Stimulated activated naive B cell treated with anti-CD40 and anti-IgM and Interleukin-4, amounts not matched to agents 10 μg/mL and 1 μg/mL and 100 μg/mL, for 72 hours (primary cell): ENCODE results near the gene ADAM19.

Source experiments
- ATAC-seq, 2 donors: fragments of 150-1000 bp; cut with Tn5 transposase; replicated peaks; 2 replicates each; pipeline ENCODE4 v1.10.0; 2021; ENCODE audit warnings: moderate library complexity in 1 of 2
- DNase-seq: peaks from one replicate; pipeline ENCODE4 v3.0.0; 2021
- H3K27ac Mint-ChIP-seq: one replicate; pipeline ENCODE4 v1.8.0; 2022; ENCODE audit warnings: mild to moderate bottlenecking, mixed read lengths
- H3K27me3 Mint-ChIP-seq, 2 donors: one replicate each; pipeline ENCODE4 v1.8.0; 2022; ENCODE audit warnings: mixed read lengths in 2 of 2
- H3K36me3 Mint-ChIP-seq, 2 donors: one replicate each; pipeline ENCODE4 v1.8.0; 2022; ENCODE audit warnings: mixed read lengths in 2 of 2, mild to moderate bottlenecking in 1 of 2
- H3K4me1 Mint-ChIP-seq, 2 donors: one replicate each; pipeline ENCODE4 v1.8.0; 2022; ENCODE audit warnings: mixed read lengths in 2 of 2, mild to moderate bottlenecking in 1 of 2
- H3K4me3 Mint-ChIP-seq, 2 donors: one replicate each; pipeline ENCODE4 v1.8.0; 2022; ENCODE audit warnings: mild to moderate bottlenecking in 2 of 2, mixed read lengths in 2 of 2, moderate library complexity in 1 of 2
- H3K9me3 Mint-ChIP-seq, 2 donors: one replicate each; pipeline ENCODE4 v1.8.0; 2022; ENCODE audit warnings: mixed read lengths in 2 of 2, mild to moderate bottlenecking in 1 of 2

Gene ADAM19

DNA sequence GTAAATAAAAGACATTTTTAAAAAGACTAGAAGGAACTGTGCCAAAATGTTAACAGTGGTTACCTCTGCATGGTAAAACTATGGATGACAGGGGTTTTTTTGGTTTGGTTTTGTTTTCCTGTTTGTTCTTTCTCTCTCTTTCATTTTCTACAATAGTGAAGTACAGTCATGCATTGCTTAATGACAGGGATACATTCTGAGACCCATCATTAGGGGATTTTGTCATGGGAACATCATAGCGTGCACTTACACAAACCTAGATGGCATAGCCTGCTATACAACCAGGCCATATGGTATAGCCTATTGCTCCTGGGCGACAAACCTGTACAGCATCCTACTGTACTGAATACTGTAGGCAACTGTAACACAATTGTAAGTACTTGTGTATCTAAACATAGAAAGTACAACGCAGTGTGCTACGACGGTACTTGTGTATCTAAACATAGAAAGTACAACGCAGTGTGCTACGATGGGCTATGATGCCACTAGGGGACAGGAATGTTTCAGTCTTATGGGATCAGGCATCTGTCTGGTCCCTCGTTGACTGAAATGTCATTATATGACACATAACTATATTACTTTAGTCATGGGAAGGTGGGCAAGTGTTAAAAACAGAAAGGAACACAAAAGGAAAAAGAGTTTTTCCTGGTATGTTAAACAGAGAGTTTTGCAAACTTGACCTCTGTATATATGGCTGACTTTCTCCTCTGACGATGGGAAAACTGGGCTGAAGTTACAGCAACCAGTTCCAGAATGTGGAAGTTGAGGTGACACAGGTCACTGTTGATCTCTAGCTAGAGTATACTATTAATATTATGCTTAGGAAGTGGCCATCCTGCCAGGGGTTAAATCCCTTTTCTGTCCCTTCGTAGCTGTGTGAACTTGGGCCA lies 7.4 kb upstream of the ADAM19 start:
- ATAC-seq (peak; percentile 69 to 88), DNase-seq (no peak)
- H3K4me1 Mint-ChIP-seq: peaks cover 43 to 60% of the 10 kb centered on the region in 2 donors
- peaks cover 4% of the 10 kb centered on the region in 2 donors for H3K9me3 Mint-ChIP-seq
- H3K27me3 Mint-ChIP-seq: no peaks in the 10 kb centered on the region
- H3K36me3 Mint-ChIP-seq: peaks cover 2 to 3% of the 10 kb centered on the region in 2 donors
- H3K27ac Mint-ChIP-seq: peak overlapping the region; percentile 75
- H3K4me3 Mint-ChIP-seq: no peak overlapping the region

DNA sequence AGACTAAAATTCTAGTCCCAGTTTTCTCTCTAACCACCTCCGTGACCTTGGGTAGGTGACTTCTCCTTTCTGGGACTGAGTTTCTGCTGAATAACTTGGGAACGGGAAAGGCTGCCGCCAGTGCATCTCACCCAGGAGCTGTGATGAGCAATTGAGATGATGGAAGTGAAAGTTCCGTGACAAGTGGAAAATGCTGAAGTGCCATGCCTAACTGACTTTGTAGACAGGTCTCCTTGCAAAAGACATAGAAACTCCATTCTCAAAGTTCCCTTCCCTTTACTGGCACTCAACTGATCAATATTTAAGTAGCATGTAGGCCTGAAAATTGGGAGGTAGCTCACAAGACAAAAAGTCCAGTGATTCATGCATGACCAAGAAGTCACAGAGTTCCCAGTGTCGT lies 6.3 kb upstream of the ADAM19 start:
- ATAC-seq: peak; percentile 51 to 59
- peak overlapping the region; percentile 92 for H3K27ac Mint-ChIP-seq
- H3K9me3 Mint-ChIP-seq: peaks cover 4% of the 10 kb centered on the region in 2 donors
- DNase-seq: no peak
- H3K27me3 Mint-ChIP-seq: no peaks in the 10 kb centered on the region
- H3K4me1 Mint-ChIP-seq: peaks cover 45 to 65% of the 10 kb centered on the region in 2 donors
- peak overlapping the region; percentile 20 to 42 for H3K4me3 Mint-ChIP-seq
- H3K36me3 Mint-ChIP-seq: peaks cover 2 to 3% of the 10 kb centered on the region in 2 donors

DNA sequence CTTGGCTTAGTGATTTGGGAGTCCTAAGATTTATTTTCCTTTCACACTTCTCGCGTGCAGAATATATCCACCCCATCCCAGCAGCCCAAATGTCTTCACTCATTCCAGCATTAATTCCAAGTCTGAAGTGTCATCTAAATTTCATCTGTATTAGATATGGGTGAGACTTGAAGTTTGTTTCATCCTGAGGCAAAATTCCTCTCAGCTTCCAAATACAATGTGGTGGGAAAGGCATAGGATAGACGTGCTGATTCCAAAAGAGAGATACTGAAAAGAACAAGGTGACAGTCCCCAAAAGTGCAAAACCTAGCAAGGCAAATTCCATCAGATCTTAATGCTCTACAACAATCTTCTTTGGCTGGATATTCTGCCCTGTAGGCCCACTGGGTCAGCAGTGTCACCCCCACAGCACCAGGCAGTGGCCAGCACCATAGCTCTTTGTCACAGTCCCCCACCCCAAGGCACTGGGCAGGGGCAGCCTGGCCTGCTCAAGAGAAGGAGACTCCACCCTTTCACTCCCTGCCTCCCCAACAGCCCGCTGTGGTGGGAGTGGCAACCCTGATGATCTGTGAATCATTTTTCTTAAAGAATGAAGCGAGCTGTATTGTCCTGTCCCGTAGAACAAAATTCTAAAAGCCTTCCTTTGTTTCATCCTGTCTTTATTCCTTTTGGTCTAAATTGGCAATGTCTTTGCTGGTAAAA lies 2.7 kb upstream of the ADAM19 start:
- Mint-ChIP-seq H3K36me3 (no peaks in the 10 kb centered on the region), H3K27me3 (no peaks in the 10 kb centered on the region), H3K9me3 (no peaks in the 10 kb centered on the region), H3K4me3 (no peak overlapping the region), H3K27ac (no peak overlapping the region), H3K4me1 (peaks cover 55 to 82% of the 10 kb centered on the region in 2 donors)
- no peak for ATAC-seq
- no peak for DNase-seq

DNA sequence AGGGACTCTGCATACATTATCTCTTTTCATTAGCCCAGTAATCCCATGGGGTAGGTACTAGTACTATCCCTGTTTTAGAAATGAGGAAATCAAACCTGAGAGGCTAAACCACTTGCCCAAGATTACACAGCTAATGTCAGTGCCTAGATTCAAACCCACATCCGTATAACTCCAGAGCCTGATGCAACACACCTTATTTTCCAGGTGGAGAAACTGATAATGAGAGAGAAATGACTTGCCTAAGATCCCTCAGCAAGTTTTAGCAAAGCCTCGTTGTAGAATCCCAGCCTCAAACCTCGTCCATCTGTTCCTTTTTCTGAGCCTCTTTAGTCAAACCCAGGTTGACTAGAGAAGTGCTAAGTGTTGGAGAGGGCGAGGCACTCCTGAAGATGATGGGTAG lies 1.1 kb upstream of the ADAM19 start:
- ATAC-seq (peak in 1 of 2 donors; percentile 21), DNase-seq (no peak)
- Mint-ChIP-seq H3K27ac (no peak overlapping the region), H3K4me3 (no peak overlapping the region), H3K9me3 (no peaks in the 10 kb centered on the region), H3K27me3 (no peaks in the 10 kb centered on the region), H3K4me1 (peaks cover 47 to 81% of the 10 kb centered on the region in 2 donors), H3K36me3 (no peaks in the 10 kb centered on the region)

DNA sequence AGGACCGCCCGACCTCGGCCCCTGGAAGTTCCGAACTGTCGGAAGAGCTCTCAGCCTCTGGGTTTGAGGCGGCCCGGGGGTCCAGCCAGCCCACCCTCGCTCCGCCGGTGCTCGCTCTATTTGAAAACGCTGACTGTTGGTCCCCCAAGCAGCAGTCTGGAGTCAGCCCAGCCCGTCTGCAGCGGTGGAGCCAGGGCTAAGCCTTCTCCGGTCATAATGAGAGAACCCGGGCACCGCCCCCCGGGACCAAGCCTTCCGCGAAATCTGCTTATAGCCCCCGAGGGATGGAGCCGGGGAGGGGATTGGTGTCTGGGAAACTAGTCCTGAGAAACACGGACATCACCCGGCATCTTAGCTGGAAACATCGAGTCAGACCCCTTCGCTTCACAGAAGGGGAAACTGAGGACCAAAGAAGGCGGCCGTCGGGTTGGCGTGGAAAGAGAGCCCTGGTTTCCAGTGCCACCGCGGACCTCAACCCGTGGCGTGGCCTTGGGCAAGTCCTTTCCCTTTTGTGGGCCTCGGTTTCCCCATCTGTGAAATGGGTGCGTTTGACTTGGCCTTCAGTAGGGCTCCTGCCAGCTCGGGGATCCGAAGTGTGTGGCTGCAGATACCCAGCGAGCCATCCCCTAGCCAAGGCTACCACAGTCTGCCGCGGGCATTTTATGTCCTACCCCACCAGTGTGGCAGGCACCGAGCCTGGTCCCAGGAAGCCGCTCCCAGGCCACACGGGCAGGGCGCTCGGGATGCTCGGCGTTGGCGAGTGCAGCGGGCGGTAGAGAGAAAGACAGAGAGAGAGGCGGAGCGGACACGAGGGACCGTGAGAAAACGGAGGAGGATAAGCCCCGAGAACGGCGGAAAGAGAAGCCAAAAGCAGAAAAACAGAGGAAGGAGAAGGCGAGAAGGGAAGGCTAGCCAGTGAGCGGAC lies 857 bp downstream of the ADAM19 start:
- Mint-ChIP-seq H3K27me3 (no peaks in the 10 kb centered on the region), H3K4me1 (peaks cover 50 to 80% of the 10 kb centered on the region in 2 donors), H3K9me3 (no peaks in the 10 kb centered on the region), H3K4me3 (peak overlapping the region; percentile 93 to 94), H3K27ac (peak overlapping the region; percentile 92), H3K36me3 (peaks cover 3 to 4% of the 10 kb centered on the region in 2 donors)
- DNase-seq: no peak
- peak; percentile 2 to 3 for ATAC-seq

DNA sequence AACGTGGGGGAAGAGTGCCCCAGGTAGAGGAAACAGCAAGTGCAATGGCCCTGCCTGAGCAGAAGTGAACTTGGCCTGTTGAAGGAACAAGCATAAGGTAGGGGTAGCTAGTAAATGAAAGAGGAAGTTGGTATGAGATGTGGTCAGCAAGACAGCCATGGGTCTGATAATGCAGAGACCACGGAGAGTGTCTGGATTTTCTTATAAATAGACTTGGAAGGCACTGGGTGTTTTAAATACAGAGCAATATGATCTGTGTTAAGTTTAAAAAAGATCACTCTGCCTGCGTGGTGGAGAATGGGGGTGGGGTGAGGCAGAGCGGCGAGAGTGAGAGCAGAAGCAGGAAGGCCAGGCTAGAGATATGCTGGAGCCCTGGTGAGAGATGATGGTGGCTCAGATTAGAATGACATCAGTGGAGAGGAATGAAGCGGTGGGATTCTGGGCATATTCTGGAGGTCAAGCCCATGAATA lies 4.2 kb downstream of the ADAM19 start:
- Mint-ChIP-seq H3K4me3 (peak overlapping the region; percentile 68 to 74), H3K27me3 (no peaks in the 10 kb centered on the region), H3K27ac (peak overlapping the region; percentile 86), H3K4me1 (peaks cover 52 to 88% of the 10 kb centered on the region in 2 donors), H3K36me3 (peaks cover 15 to 29% of the 10 kb centered on the region in 2 donors), H3K9me3 (no peaks in the 10 kb centered on the region)
- DNase-seq (peak; percentile 70), ATAC-seq (peak; percentile 85 to 87)

DNA sequence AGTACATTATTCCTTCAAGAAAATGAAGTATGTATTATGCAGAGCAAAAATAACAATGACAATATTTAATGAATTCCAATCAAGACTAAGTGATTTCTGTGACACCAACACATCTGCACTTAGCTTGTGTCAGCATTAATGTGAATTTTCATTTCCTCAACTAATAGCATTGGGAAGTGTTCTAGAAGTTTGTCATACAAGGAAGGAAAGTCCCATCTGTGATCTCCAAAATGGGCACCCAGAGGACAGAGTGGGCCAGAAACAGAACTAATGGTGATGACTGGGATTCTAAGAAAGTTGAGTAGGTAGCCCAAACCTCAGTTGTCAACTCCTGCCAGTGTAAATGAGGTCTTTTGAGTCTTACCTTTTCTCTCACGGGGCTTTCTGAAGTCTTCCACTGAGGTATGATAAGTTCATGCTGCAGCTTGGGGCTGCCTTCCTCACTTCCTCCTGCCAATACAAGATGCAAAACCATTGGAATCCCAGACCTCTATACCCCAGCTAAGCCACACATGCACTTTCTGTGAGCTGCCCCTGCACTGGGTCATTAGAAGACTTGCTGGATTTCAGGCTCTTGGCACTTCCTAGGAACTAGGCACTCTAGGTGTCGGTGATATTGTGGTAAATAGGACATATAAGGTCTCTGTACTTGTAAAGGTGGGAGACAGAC lies 4.9 kb downstream of the ADAM19 start:
- Mint-ChIP-seq H3K9me3 (no peaks in the 10 kb centered on the region), H3K27me3 (no peaks in the 10 kb centered on the region), H3K4me3 (peak overlapping the region; percentile 68 to 74), H3K4me1 (peaks cover 50 to 84% of the 10 kb centered on the region in 2 donors), H3K36me3 (peaks cover 15 to 29% of the 10 kb centered on the region in 2 donors), H3K27ac (peak overlapping the region; percentile 86)
- ATAC-seq: peak; percentile 38 to 40
- no peak for DNase-seq

DNA sequence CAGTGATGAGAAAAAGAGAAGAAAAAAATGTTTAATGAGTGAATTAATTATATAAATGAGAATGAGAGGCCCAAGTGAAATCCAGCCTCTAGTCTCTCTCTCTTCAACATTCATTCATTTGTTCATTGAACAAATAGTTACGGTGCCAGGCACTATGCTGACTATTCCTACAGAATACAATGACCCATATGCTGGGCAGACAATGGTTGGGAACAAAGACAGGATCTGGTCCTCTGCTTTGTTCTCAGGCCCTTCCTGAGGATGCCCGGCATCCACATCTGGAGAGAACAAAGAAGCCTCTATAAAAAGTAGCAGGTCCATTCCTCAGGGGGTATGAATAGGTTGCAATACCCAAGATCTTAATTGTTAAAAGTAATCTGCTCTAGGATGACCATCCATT lies 6.9 kb downstream of the ADAM19 start:
- Mint-ChIP-seq H3K27ac (peak overlapping the region; percentile 25), H3K4me1 (peaks cover 53 to 91% of the 10 kb centered on the region in 2 donors), H3K9me3 (no peaks in the 10 kb centered on the region), H3K36me3 (peaks cover 17 to 33% of the 10 kb centered on the region in 2 donors), H3K4me3 (peak overlapping the region in 1 of 2 donors; percentile 14), H3K27me3 (no peaks in the 10 kb centered on the region)
- DNase-seq (no peak), ATAC-seq (no peak)

DNA sequence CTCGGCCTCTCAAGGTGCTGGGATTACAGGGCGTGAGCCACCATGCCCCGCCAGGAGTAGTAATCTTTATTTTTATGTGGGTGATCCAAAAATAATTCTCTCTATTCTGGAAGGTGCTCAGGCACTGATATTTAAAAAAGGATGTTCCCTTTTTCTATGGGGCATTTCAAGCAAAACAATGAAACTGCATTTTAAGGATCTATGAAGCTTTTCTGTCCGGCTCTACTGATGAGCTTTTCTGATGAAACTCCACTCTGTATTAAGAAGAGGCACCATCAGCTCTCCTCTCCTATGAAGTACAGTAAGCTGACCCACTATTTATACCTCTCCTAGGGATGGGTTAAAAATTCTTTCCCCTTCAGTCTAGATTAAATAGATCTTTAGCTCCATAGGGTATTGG lies 7.4 kb downstream of the ADAM19 start:
- Mint-ChIP-seq H3K4me1 (peaks cover 55 to 91% of the 10 kb centered on the region in 2 donors), H3K4me3 (no peak overlapping the region), H3K27me3 (no peaks in the 10 kb centered on the region), H3K9me3 (no peaks in the 10 kb centered on the region), H3K36me3 (peaks cover 17 to 37% of the 10 kb centered on the region in 2 donors), H3K27ac (peak overlapping the region; percentile 59)
- ATAC-seq (no peak), DNase-seq (no peak)

DNA sequence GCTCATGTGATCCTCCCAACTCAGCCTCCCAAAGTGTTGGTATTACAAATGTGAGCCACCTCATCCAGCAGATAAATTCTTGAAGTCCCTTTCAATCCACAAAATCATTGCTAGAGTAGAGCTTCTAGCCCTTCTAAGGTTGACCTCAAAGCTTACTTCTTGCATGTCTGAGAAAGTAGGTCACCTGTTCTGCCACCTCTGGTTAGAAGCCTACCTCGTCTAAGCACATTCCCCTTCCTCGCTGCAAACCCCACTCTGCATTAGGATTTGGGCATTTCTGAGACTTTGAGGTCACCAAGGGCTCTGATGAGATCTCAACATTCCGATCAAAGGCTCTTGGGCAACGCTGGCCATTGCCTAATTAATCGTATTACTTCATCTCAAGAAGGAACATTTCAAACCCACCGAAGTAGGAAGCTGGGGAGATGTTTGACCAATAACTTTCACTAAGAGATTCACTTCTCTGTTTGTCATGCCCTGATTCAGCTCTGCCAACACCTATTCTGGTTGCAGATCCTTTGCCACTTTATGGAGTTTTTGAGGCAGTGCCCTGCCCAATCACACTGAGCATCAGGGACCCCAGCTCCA lies 8.6 kb downstream of the ADAM19 start:
- Mint-ChIP-seq H3K4me1 (peaks cover 63 to 92% of the 10 kb centered on the region in 2 donors), H3K4me3 (peak overlapping the region; percentile 39 to 47), H3K36me3 (peaks cover 24 to 47% of the 10 kb centered on the region in 2 donors), H3K9me3 (no peaks in the 10 kb centered on the region), H3K27me3 (no peaks in the 10 kb centered on the region), H3K27ac (peak overlapping the region; percentile 72)
- peak; percentile 18 to 21 for ATAC-seq
- DNase-seq: no peak

DNA sequence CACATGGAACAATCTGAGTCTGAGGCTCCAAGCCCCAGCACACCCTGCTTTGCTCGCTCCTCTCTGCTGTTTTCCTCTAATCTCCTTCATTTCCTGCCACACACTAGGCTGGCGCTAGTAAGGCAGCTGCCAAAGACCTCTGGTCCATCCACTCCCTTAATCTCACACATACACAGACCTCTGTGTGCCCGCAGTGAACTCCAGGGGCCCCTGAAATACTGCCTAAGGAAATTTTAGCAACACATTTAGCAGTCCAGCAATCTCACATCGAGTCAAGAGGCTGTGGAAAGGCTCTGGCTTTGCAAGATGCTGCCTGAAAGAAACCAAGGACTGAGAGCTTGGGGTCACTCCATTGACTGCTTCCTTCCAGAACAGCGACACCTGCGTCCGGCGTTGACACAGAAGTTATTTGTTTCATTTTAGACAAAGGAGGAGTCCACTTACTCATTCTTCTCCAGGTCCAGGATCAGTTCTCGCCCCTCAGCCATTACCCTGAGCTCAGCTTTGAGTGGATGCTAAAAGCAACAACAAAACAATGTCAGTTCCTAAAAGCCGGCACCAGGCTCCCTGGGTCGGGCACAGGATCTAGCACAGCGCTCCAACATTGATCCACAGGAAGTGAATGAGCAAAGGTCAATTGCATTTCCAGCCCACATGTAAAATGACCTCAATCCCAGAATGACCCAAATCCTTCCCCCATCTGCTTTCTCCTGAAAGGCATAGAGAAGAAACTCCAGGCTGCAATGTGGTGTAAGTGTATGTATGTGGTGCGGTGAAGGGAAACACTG lies 11.5 kb downstream of the ADAM19 start:
- Mint-ChIP-seq H3K9me3 (no peaks in the 10 kb centered on the region), H3K4me3 (peak overlapping the region; percentile 53 to 55), H3K27ac (peak overlapping the region; percentile 81), H3K4me1 (peaks cover 62 to 90% of the 10 kb centered on the region in 2 donors), H3K36me3 (peaks cover 25 to 62% of the 10 kb centered on the region in 2 donors), H3K27me3 (no peaks in the 10 kb centered on the region)
- ATAC-seq: peak; percentile 46 to 49
- DNase-seq: no peak

DNA sequence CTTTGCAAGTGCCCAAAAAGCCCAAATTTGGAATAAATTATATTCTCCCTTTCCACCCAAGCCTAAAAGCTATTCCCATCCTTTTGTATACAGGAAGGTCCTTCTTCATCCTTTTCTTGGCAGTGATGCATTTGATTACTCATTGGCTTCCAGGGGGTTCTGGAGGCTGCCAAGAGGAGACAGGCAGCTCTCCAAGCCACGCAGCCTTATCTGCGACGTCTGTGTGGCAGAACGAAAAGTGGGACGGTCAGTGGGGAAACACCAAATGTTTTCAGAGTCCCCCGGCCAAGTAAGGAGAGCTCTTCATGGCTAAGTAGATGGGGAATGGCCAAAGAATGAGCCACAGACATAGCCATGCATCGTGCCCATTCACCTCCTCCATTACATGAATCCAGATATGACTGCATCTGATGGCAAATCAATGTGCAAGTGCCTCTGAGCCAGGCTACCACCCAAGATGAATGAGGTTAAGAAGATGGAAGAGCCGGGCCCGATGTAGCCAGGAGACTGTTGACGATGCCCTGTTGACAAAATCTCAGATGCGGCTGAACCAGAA lies 12.1 kb downstream of the ADAM19 start:
- peak in 1 of 2 donors; percentile 8 for ATAC-seq
- H3K27me3 Mint-ChIP-seq: no peaks in the 10 kb centered on the region
- H3K36me3 Mint-ChIP-seq: peaks cover 25 to 62% of the 10 kb centered on the region in 2 donors
- H3K9me3 Mint-ChIP-seq: no peaks in the 10 kb centered on the region
- no peak for DNase-seq
- peak overlapping the region; percentile 81 for H3K27ac Mint-ChIP-seq
- H3K4me3 Mint-ChIP-seq: peak overlapping the region in 1 of 2 donors; percentile 31
- peaks cover 65 to 90% of the 10 kb centered on the region in 2 donors for H3K4me1 Mint-ChIP-seq
